Testis (tissue), 2 donors: ENCODE data around the gene ZNF207.

Source experiments
- POLR2A ChIP-seq: fragments of 450-650 bp; IDR thresholded peaks from one replicate; pipeline ENCODE4 v1.6.1; 2017; ENCODE audit warnings: antibody characterized with exemption, mild to moderate bottlenecking, moderate library complexity
- TF ChIP-seq, protein P1 (sequence below), 3 experiments: fragments of 450-650 bp in 2 of 3; fragments of 200-600 bp in 1 of 3; sonication (generic) in 1 of 3; IDR thresholded peaks; one replicate each; pipeline ENCODE4 v1.5.1; 2016 to 2019; ENCODE audit warnings: antibody characterized with exemption in 3 of 3, mild to moderate bottlenecking in 2 of 3, moderate library complexity in 1 of 3

DNA sequence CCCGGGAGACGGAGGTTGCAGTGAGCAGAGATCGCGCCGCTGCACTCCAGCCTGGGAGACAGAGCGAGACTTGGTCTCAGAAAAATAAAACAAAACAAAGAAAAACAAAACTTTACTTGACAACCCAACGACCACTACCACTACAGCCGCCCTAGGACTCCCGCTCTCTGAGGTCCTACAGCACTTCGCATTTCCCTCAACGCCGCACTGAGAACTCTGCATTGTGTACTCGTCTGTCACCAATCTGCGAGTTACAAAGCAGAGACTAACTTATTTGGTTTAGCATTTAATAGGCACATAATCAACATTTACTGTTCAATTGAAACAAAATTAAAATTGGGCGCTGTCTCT lies 479 bp upstream of the ZNF207 start:
- TF ChIP-seq, protein P1, sequence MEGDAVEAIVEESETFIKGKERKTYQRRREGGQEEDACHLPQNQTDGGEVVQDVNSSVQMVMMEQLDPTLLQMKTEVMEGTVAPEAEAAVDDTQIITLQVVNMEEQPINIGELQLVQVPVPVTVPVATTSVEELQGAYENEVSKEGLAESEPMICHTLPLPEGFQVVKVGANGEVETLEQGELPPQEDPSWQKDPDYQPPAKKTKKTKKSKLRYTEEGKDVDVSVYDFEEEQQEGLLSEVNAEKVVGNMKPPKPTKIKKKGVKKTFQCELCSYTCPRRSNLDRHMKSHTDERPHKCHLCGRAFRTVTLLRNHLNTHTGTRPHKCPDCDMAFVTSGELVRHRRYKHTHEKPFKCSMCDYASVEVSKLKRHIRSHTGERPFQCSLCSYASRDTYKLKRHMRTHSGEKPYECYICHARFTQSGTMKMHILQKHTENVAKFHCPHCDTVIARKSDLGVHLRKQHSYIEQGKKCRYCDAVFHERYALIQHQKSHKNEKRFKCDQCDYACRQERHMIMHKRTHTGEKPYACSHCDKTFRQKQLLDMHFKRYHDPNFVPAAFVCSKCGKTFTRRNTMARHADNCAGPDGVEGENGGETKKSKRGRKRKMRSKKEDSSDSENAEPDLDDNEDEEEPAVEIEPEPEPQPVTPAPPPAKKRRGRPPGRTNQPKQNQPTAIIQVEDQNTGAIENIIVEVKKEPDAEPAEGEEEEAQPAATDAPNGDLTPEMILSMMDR (IDR thresholded peaks at IDR 0.05): no peak
- no peak for TF ChIP-seq POLR2A
